Natural killer cell (primary cell): ENCODE data around the gene SLC25A42. TPM values are rescaled to one million over a fixed set of nuclear protein-coding genes. Genes with fewer than 3 reads are reported as not detected.

Experiments used
- ATAC-seq, 3 donors: fragments of 150-1000 bp in 2 of 3; fragments of 200-7000 bp in 1 of 3; cut with Tn5 transposase; 1 replicate in 1 of 3; 2 replicates in 2 of 3; pipeline ENCODE4 v1.10.0; 2021; ENCODE audit warnings: mild to moderate bottlenecking in 2 of 3, moderate library complexity in 2 of 3
- DNase-seq, 2 donors: peaks; one replicate each; pipeline versions ENCODE4 v3.0.0 to v3.0.0-alpha.2; 2013 to 2021; ENCODE audit warnings: mixed read lengths in 1 of 2
- H3K27ac ChIP-seq: one replicate; pipeline ENCODE4 v1.5.1; 2013; ENCODE audit warnings: mild to moderate bottlenecking, low read length
- H3K27me3 ChIP-seq: one replicate; pipeline ENCODE4 v1.6.1; 2013; ENCODE audit warnings: low read length; ENCODE audit not compliant: control insufficient read depth, insufficient read depth
- H3K36me3 ChIP-seq: one replicate; pipeline ENCODE4 v1.6.1; 2013; ENCODE audit warnings: low read length; ENCODE audit not compliant: control insufficient read depth, insufficient read depth
- H3K4me1 ChIP-seq: one replicate; pipeline ENCODE4 v1.6.1; 2013; ENCODE audit warnings: low read length; ENCODE audit not compliant: control insufficient read depth, insufficient read depth
- H3K4me3 ChIP-seq: one replicate; pipeline ENCODE4 v1.5.1; 2013; ENCODE audit warnings: low read length
- H3K9me3 ChIP-seq: one replicate; pipeline ENCODE4 v1.6.1; 2013; ENCODE audit warnings: low read length; ENCODE audit not compliant: control insufficient read depth, insufficient read depth
- H3K27ac Mint-ChIP-seq, 2 donors: one replicate each; pipeline ENCODE4 v1.8.0; 2022; ENCODE audit warnings: mild to moderate bottlenecking in 2 of 2, mixed read lengths in 2 of 2, moderate library complexity in 1 of 2
- H3K27me3 Mint-ChIP-seq, 2 donors: one replicate each; pipeline ENCODE4 v1.8.0; 2022; ENCODE audit warnings: low read depth in 2 of 2, mixed read lengths in 2 of 2
- H3K36me3 Mint-ChIP-seq: one replicate; pipeline ENCODE4 v1.8.0; 2022; ENCODE audit warnings: mixed read lengths
- H3K4me1 Mint-ChIP-seq, 2 donors: one replicate each; pipeline ENCODE4 v1.8.0; 2022; ENCODE audit warnings: mixed read lengths in 2 of 2
- H3K4me3 Mint-ChIP-seq: one replicate; pipeline ENCODE4 v1.8.0; 2022; ENCODE audit warnings: mild to moderate bottlenecking, moderate library complexity, mixed read lengths
- H3K9me3 Mint-ChIP-seq, 2 donors: one replicate each; pipeline ENCODE4 v1.8.0; 2022; ENCODE audit warnings: mixed read lengths in 2 of 2
- CTCF ChIP-seq: fragments of 200-600 bp; IDR thresholded peaks from one replicate; pipeline ENCODE4 v1.8.0; 2022; ENCODE audit warnings: antibody characterized with exemption
- WGBS: methylation state at CpG from one replicate; pipeline ENCODE4 v1.1.7; 2013; ENCODE audit warnings: missing lambda C conversion rate; ENCODE audit not compliant: insufficient coverage; 5-methylcytosine and 5-hydroxymethylcytosine counted together
- intact Hi-C: fragments of 100-400 bp; cut with micrococcal nuclease; formaldehyde crosslinking; loops from one replicate; pipeline ENCODE4 v1.14.2; 2022
- total RNA-seq, 4 donors: library from RNA; stranded (reverse); fragments of 120-200 nt in 1 of 4; gene quantifications; one replicate each; pipeline versions ENCODE4 v1.2.3 to v1.2.4, GENCODE V29; 2013 to 2022

SLC25A42 gene
- total RNA-seq, 3 donors from 2014 or later (not counting 1 experiment from before 2014, with no cell fraction given): 34.6 to 50.3 (median 41.8) TPM

DNA sequence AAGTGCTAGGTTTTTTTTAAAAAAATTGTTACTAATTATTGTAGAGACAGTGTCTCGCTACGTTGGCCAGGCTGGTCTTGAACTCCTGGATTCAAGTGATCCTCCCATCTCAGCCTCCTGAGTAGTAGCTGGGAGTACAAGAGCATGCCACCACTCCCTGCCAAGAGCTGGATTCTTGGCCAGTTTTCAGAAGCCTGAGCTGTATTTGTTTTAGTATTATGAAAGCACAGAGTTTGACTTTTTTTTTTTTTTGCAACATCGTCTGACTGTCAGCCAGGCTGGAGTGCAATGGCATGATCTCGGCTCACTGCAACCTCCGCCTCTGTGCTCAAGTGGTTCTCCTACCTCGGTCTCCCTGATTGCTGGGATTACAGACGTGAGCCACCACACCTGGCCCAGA lies 23.4 kb upstream of the SLC25A42 start:
- no peaks in the 10 kb centered on the region for H3K27me3 Mint-ChIP-seq
- no peaks in the 10 kb centered on the region for H3K9me3 Mint-ChIP-seq
- Histone ChIP-seq H3K36me3 (peaks cover 20% of the 10 kb centered on the region), H3K27ac (peak overlapping the region; percentile 86), H3K4me3 (no peak overlapping the region), H3K4me1 (peaks cover 25% of the 10 kb centered on the region), H3K27me3 (no peaks in the 10 kb centered on the region), H3K9me3 (no peaks in the 10 kb centered on the region)
- H3K4me1 Mint-ChIP-seq: peaks cover 21 to 22% of the 10 kb centered on the region in 2 donors
- intact Hi-C loops: loop anchor here (1.0 kb wide), 1 partner anchor 23 kb away; the partner anchor contains the start of gene SLC25A42
- WGBS: 96% methylated on average over 7 of the region's 7 CpGs
- no peak for TF ChIP-seq CTCF
- ATAC-seq (no peak), DNase-seq (no peak)
- peak overlapping the region; percentile 84 to 92 for H3K27ac Mint-ChIP-seq
- H3K4me3 Mint-ChIP-seq: peak overlapping the region; percentile 76
- no peaks in the 10 kb centered on the region for H3K36me3 Mint-ChIP-seq

DNA sequence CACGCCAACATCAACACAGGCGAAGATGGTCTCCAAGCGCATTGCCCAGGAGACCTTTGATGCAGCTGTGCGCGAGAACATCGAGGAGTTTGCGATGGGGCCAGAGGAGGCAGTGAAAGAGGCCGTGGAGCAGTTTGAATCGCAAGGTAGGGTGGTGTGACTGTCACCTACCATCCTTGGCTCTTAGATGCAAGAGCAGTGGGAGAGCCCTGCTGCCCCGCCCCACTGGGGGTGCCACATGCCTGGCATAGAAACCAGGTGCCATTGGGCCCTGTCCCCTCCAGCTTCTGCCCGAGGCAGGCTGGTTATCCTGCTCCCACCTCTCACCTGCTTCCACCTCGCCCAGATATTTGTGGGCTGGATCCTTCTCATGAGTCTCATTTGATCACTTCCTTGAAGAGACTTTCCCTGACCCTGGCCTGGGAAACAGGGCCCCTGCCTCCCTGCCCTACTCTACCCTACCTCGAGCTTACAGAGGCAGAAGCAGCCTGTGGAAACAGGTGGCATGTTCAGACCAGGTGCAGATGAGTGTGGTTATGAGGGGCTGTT lies 21.0 kb upstream of the SLC25A42 start:
- peaks cover 21 to 22% of the 10 kb centered on the region in 2 donors for H3K4me1 Mint-ChIP-seq
- no peaks in the 10 kb centered on the region for H3K36me3 Mint-ChIP-seq
- peaks cover 25% of the 10 kb centered on the region for H3K4me1 ChIP-seq
- H3K4me3 ChIP-seq: no peak overlapping the region
- H3K9me3 ChIP-seq: no peaks in the 10 kb centered on the region
- 95% methylated on average over 13 of the region's 13 CpGs for WGBS
- intact Hi-C loops: no loop called here
- H3K9me3 Mint-ChIP-seq: no peaks in the 10 kb centered on the region
- no peaks in the 10 kb centered on the region for H3K27me3 Mint-ChIP-seq
- no peak for ATAC-seq
- DNase-seq: no peak
- no peak overlapping the region for H3K27ac ChIP-seq
- H3K27me3 ChIP-seq: no peaks in the 10 kb centered on the region
- no peak for TF ChIP-seq CTCF
- no peak overlapping the region for H3K27ac Mint-ChIP-seq
- peaks cover 22% of the 10 kb centered on the region for H3K36me3 ChIP-seq
- no peak overlapping the region for H3K4me3 Mint-ChIP-seq

GRCh38 chr19:19043481-19043880 lies 20.3 kb upstream of the SLC25A42 start:
- H3K9me3 Mint-ChIP-seq: no peaks in the 10 kb centered on the region
- 83% methylated on average over 3 of the region's 6 CpGs for WGBS
- H3K27me3 ChIP-seq: no peaks in the 10 kb centered on the region
- H3K4me1 Mint-ChIP-seq: peaks cover 21 to 22% of the 10 kb centered on the region in 2 donors
- H3K9me3 ChIP-seq: no peaks in the 10 kb centered on the region
- ATAC-seq (no peak), DNase-seq (no peak)
- no peak for TF ChIP-seq CTCF
- no peak overlapping the region for H3K4me3 Mint-ChIP-seq
- H3K4me3 ChIP-seq: no peak overlapping the region
- intact Hi-C loops: no loop called here
- H3K27ac Mint-ChIP-seq: no peak overlapping the region
- H3K27ac ChIP-seq: no peak overlapping the region
- no peaks in the 10 kb centered on the region for H3K36me3 Mint-ChIP-seq
- H3K27me3 Mint-ChIP-seq: no peaks in the 10 kb centered on the region
- H3K4me1 ChIP-seq: peaks cover 25% of the 10 kb centered on the region
- H3K36me3 ChIP-seq: peaks cover 22% of the 10 kb centered on the region

GRCh38 chr19:19043881-19044280 lies 19.9 kb upstream of the SLC25A42 start:
- Mint-ChIP-seq H3K4me3 (no peak overlapping the region), H3K27ac (no peak overlapping the region), H3K27me3 (no peaks in the 10 kb centered on the region), H3K36me3 (no peaks in the 10 kb centered on the region), H3K4me1 (peaks cover 21 to 22% of the 10 kb centered on the region in 2 donors), H3K9me3 (no peaks in the 10 kb centered on the region)
- WGBS: 95% methylated on average over 6 of the region's 6 CpGs
- intact Hi-C loops: no loop called here
- Histone ChIP-seq H3K36me3 (peaks cover 22% of the 10 kb centered on the region), H3K4me1 (peaks cover 21% of the 10 kb centered on the region), H3K4me3 (no peak overlapping the region), H3K27me3 (no peaks in the 10 kb centered on the region), H3K27ac (no peak overlapping the region), H3K9me3 (no peaks in the 10 kb centered on the region)
- ATAC-seq: no peak
- no peak for DNase-seq
- no peak for TF ChIP-seq CTCF
